Measurements from ENCODE around the gene SDC3.

GRCh38 chr1:30895944-30896660, 12.5 kb downstream of the SDC3 start:
- TF ChIP-seq GATA1 (IDR thresholded peaks at IDR 0.05; ENCODE audit: low read depth, low read length) (no peak), POLR2A (IDR thresholded peaks at IDR 0.05; ENCODE audit: low read length) (no peak)

All from erythroblast (primary cell).